Measurements from ENCODE around the gene SLC35F1.

DNA sequence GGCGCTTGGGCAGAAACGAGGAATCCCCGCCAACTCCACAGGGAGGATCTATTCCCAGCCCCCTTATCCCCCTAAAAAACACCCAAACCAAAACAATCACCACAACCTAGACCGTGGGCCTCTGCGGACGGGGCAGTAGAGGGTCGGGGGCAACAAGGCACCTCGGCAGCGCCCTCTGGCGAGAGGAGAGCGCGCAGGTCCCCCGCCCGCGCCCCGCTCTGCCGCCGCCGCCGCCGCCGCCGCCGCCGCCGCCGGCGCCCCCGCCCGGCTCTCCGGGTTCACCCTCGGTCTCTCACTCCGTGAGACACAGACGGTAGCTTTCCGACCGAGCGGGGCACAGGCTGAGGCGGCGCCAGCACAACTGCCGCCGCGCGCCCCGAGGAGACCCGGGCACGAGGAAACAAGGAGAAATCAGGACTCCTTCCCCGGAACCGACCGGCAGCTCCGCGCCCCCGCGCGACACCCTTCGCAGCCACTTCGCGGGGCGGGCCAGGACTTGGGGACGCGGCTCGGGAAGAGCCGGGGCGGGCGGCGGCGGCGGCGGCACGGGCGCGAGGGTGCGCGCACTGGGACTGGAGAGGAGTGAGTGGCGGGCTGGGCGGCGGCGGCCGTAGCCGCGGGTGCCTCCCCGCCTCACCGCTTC is at the start of gene SLC35F1:
- TF ChIP-seq, protein P1, sequence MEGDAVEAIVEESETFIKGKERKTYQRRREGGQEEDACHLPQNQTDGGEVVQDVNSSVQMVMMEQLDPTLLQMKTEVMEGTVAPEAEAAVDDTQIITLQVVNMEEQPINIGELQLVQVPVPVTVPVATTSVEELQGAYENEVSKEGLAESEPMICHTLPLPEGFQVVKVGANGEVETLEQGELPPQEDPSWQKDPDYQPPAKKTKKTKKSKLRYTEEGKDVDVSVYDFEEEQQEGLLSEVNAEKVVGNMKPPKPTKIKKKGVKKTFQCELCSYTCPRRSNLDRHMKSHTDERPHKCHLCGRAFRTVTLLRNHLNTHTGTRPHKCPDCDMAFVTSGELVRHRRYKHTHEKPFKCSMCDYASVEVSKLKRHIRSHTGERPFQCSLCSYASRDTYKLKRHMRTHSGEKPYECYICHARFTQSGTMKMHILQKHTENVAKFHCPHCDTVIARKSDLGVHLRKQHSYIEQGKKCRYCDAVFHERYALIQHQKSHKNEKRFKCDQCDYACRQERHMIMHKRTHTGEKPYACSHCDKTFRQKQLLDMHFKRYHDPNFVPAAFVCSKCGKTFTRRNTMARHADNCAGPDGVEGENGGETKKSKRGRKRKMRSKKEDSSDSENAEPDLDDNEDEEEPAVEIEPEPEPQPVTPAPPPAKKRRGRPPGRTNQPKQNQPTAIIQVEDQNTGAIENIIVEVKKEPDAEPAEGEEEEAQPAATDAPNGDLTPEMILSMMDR (IDR thresholded peaks at IDR 0.05), result peak in 3 of 6 experiments; percentile 21 to 30 (median 28)
- TF ChIP-seq EP300 (IDR thresholded peaks at IDR 0.05), result no peak

Measured in upper lobe of left lung (tissue), 4 donors.